WERI-Rb-1 (cell line): ENCODE results near the gene RXFP1.

ENCODE experiments used
- DNase-seq: peaks from one replicate; pipeline ENCODE4 v3.0.0-alpha.2; 2020
- H3K27ac ChIP-seq: fragments of 250-450 bp; sonication (Bioruptor Pico); 2 replicates; pipeline ENCODE4 v1.5.1; 2020; ENCODE audit warnings: mild to moderate bottlenecking, moderate library complexity
- H3K27me3 ChIP-seq: fragments of 250-450 bp; sonication (Bioruptor Pico); 2 replicates; pipeline ENCODE4 v1.5.1; 2021; ENCODE audit warnings: mild to moderate bottlenecking, low read depth, moderate library complexity; ENCODE audit not compliant: insufficient read depth, severe bottlenecking
- H3K36me3 ChIP-seq: fragments of 250-450 bp; sonication (Bioruptor Pico); 2 replicates; pipeline ENCODE4 v1.5.1; 2020; ENCODE audit warnings: mild to moderate bottlenecking, moderate library complexity
- H3K4me3 ChIP-seq: 2 replicates; pipeline ENCODE4 v1.5.1; 2011; ENCODE audit warnings: low read depth, mild to moderate bottlenecking, control low read depth, low read length
- H3K9me3 ChIP-seq: fragments of 250-450 bp; sonication (Bioruptor Pico); 2 replicates; pipeline ENCODE4 v1.5.1; 2021; ENCODE audit warnings: mild to moderate bottlenecking, moderate library complexity; ENCODE audit not compliant: severe bottlenecking
- CTCF ChIP-seq: IDR thresholded peaks from 2 replicates; pipeline ENCODE4 v1.5.1; 2011; ENCODE audit warnings: low read depth, mild to moderate bottlenecking, control low read depth, inconsistent platforms, low read length

The RXFP1 gene

GRCh38 chr4:158678767-158679166 lies 157.1 kb downstream of the RXFP1 start:
- Histone ChIP-seq H3K27me3 (no peaks in the 10 kb centered on the region), H3K36me3 (no peaks in the 10 kb centered on the region), H3K4me3 (no peak overlapping the region), H3K27ac (no peak overlapping the region), H3K9me3 (no peaks in the 10 kb centered on the region)
- DNase-seq, result no peak
- TF ChIP-seq CTCF, result no peak

DNA sequence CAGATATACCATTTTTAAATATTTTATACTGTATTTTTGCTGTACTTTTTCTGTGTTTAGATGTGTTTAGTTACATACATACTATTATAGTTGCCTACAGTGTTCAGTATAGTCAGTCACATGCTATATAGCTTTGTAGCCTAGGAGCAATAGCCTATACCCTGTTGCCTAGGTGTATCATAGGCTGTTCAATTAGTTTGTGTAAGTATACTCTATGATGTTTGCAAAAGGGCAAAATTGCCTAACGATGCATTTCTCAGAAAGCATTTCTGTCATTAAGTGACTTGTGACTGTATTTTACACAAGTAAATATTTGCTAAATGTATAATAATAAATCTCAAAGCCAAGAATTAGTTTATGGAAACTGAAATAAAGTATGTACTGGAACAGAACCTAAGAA lies 159.9 kb downstream of the RXFP1 start:
- Histone ChIP-seq H3K9me3 (no peaks in the 10 kb centered on the region), H3K36me3 (no peaks in the 10 kb centered on the region), H3K4me3 (no peak overlapping the region), H3K27ac (no peak overlapping the region), H3K27me3 (no peaks in the 10 kb centered on the region)
- TF ChIP-seq CTCF, result no peak
- DNase-seq, result no peak

GRCh38 chr4:158682066-158682465 lies 160.4 kb downstream of the RXFP1 start:
- no peak overlapping the region for H3K27ac ChIP-seq
- no peaks in the 10 kb centered on the region for H3K27me3 ChIP-seq
- DNase-seq, result no peak
- no peaks in the 10 kb centered on the region for H3K9me3 ChIP-seq
- no peak overlapping the region for H3K4me3 ChIP-seq
- H3K36me3 ChIP-seq, result no peaks in the 10 kb centered on the region
- TF ChIP-seq CTCF, result no peak

GRCh38 chr4:158688813-158689212 lies 167.1 kb downstream of the RXFP1 start:
- DNase-seq, result no peak
- Histone ChIP-seq H3K27ac (no peak overlapping the region), H3K4me3 (no peak overlapping the region), H3K36me3 (0 out of 2 replicates have a peak, but pooled peaks cover 4% of the 10 kb centered on the region), H3K9me3 (no peaks in the 10 kb centered on the region), H3K27me3 (no peaks in the 10 kb centered on the region)
- TF ChIP-seq CTCF, result no peak
